Activated T-cell treated with anti-CD3 and anti-CD28 coated beads, Interleukin-2, amount 50 U/mL, for 72 hours (primary cell): ENCODE data around the gene CAND1. TPM values are rescaled to one million over a fixed set of nuclear protein-coding genes. Genes with fewer than 3 reads are reported as not detected.

Experiments used
- ATAC-seq, 2 donors: fragments of 150-1000 bp; cut with Tn5 transposase; replicated peaks in 1 of 2; 2 replicates each; pipeline ENCODE4 v1.10.0; 2021; ENCODE audit warnings: moderate library complexity in 2 of 2, mild to moderate bottlenecking in 1 of 2
- DNase-seq, 2 donors: peaks; one replicate each; pipeline ENCODE4 v3.0.0; 2021 to 2022; ENCODE audit warnings: mixed read lengths in 1 of 2
- H3K27ac Mint-ChIP-seq: one replicate; pipeline ENCODE4 v1.8.0; 2022; ENCODE audit warnings: mild to moderate bottlenecking, moderate library complexity, mixed read lengths
- H3K27me3 Mint-ChIP-seq: one replicate; pipeline ENCODE4 v1.8.0; 2022; ENCODE audit warnings: low read depth, mixed read lengths
- H3K36me3 Mint-ChIP-seq, 2 donors: one replicate each; pipeline ENCODE4 v1.8.0; 2022; ENCODE audit warnings: mixed read lengths in 2 of 2, mild to moderate bottlenecking in 1 of 2; ENCODE audit not compliant: insufficient read depth in 2 of 2
- H3K4me1 Mint-ChIP-seq: one replicate; pipeline ENCODE4 v1.8.0; 2022; ENCODE audit warnings: low read depth, mixed read lengths
- H3K4me3 Mint-ChIP-seq, 2 donors: one replicate each; pipeline ENCODE4 v1.8.0; 2022; ENCODE audit warnings: mild to moderate bottlenecking in 2 of 2, mixed read lengths in 2 of 2, moderate library complexity in 2 of 2
- H3K9me3 Mint-ChIP-seq, 2 donors: one replicate each; pipeline ENCODE4 v1.8.0; 2022; ENCODE audit warnings: mixed read lengths in 2 of 2
- total RNA-seq, 2 donors: library from RNA; stranded (reverse); gene quantifications; one replicate each; pipeline ENCODE4 v1.2.3, GENCODE V29; 2022

The CAND1 gene
- 100 to 1,000 TPM; 134 to 141 TPM for total RNA-seq

- ATAC-seq, result peak; percentile 81
- H3K4me1 Mint-ChIP-seq, result peaks cover 46% of the 10 kb centered on the region
- peak within 1 kb of the TSS; percentile 99 for H3K27ac Mint-ChIP-seq
- peak; percentile 96 to 97 for DNase-seq
- H3K27me3 Mint-ChIP-seq, result no peaks in the 10 kb centered on the region
- H3K4me3 Mint-ChIP-seq, result peak within 1 kb of the TSS; percentile 93 to 94
- peaks cover 7 to 16% of the 10 kb centered on the region in 2 donors for H3K36me3 Mint-ChIP-seq
- H3K9me3 Mint-ChIP-seq, result no peaks in the 10 kb centered on the region
These were observed at the start of gene CAND1 for GRCh38 chr12:67268896-67269632. TSS of gene CAND1 (plus strand) at chr12:67269358. CDS start at chr12:67269718, 360 bp downstream.

DNA sequence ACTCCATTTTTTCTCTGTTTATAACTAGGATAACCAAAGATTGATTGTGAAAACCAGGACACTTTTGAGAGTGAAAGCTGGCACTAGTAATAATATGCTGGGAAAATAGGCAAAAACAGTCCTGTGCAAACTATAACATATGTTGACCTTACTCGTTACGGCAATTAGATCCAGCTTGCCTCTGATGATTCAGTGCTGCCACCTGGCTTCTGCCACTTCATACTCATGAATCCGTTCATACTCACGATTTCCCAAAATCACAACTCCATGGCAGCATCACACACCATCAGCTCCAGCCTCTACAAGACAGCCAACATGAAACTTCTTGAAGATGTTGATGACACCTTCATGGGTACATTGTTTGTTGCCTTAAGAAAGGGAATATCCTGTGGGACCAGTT is 49.1 kb upstream of the CAND1 start:
- DNase-seq, result no peak
- Mint-ChIP-seq H3K4me3 (no peak overlapping the region), H3K36me3 (no peaks in the 10 kb centered on the region), H3K27me3 (peaks cover 14% of the 10 kb centered on the region), H3K27ac (no peak overlapping the region), H3K4me1 (no peaks in the 10 kb centered on the region), H3K9me3 (no peaks in the 10 kb centered on the region)
- no peak for ATAC-seq

GRCh38 chr12:67222302-67222701 is 46.9 kb upstream of the CAND1 start:
- H3K27ac Mint-ChIP-seq, result no peak overlapping the region
- H3K27me3 Mint-ChIP-seq, result peaks cover under 1% of the 10 kb centered on the region
- no peak overlapping the region for H3K4me3 Mint-ChIP-seq
- peaks cover under 1 to 1% of the 10 kb centered on the region in 2 donors for H3K9me3 Mint-ChIP-seq
- H3K36me3 Mint-ChIP-seq, result peaks cover 0 to under 1% of the 10 kb centered on the region in 2 donors
- H3K4me1 Mint-ChIP-seq, result no peaks in the 10 kb centered on the region
- DNase-seq (no peak), ATAC-seq (no peak)

- no peak for DNase-seq
- ATAC-seq, result no peak
- no peaks in the 10 kb centered on the region for H3K4me1 Mint-ChIP-seq
- peaks cover 0 to 2% of the 10 kb centered on the region in 2 donors for H3K36me3 Mint-ChIP-seq
- H3K9me3 Mint-ChIP-seq, result peaks cover 2% of the 10 kb centered on the region in 2 donors
- no peaks in the 10 kb centered on the region for H3K27me3 Mint-ChIP-seq
- H3K27ac Mint-ChIP-seq, result no peak overlapping the region
- no peak overlapping the region for H3K4me3 Mint-ChIP-seq
These were observed 45.9 kb upstream of the CAND1 start for GRCh38 chr12:67223225-67223624.

- peaks cover 2% of the 10 kb centered on the region in 2 donors for H3K36me3 Mint-ChIP-seq
- DNase-seq (no peak), ATAC-seq (no peak)
- H3K4me3 Mint-ChIP-seq, result no peak overlapping the region
- no peak overlapping the region for H3K27ac Mint-ChIP-seq
- H3K27me3 Mint-ChIP-seq, result no peaks in the 10 kb centered on the region
- H3K4me1 Mint-ChIP-seq, result no peaks in the 10 kb centered on the region
- H3K9me3 Mint-ChIP-seq, result peaks cover 3 to 4% of the 10 kb centered on the region in 2 donors
These were observed 31.9 kb upstream of the CAND1 start for GRCh38 chr12:67237231-67237630.

- ATAC-seq (no peak), DNase-seq (no peak)
- Mint-ChIP-seq H3K27ac (no peak overlapping the region), H3K9me3 (peaks cover 3 to 4% of the 10 kb centered on the region in 2 donors), H3K4me1 (no peaks in the 10 kb centered on the region), H3K36me3 (peaks cover 2% of the 10 kb centered on the region in 2 donors), H3K4me3 (no peak overlapping the region), H3K27me3 (no peaks in the 10 kb centered on the region)
These were observed 30.1 kb upstream of the CAND1 start for GRCh38 chr12:67239061-67239460.

DNA sequence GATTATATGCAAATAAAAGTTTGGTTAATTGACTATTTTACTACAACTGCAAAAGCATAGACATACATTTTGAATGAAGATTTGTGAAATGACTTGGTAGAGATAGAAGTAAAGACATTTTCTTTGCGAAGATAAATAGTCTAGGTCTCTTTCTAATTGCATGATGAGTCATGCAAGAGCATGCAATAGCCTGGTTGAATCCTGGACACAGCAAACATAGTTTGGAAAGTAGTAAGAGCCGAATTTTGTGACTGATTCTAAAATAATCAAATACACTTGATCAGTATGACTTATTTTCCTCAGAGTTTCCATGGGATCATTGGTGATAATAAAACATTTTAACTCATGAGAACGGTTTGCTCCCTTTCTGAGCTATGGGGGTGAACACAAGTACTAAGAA is 27.7 kb upstream of the CAND1 start:
- Mint-ChIP-seq H3K4me3 (no peak overlapping the region), H3K27ac (no peak overlapping the region), H3K4me1 (no peaks in the 10 kb centered on the region), H3K27me3 (no peaks in the 10 kb centered on the region), H3K9me3 (no peaks in the 10 kb centered on the region), H3K36me3 (no peaks in the 10 kb centered on the region)
- ATAC-seq, result no peak
- no peak for DNase-seq

DNA sequence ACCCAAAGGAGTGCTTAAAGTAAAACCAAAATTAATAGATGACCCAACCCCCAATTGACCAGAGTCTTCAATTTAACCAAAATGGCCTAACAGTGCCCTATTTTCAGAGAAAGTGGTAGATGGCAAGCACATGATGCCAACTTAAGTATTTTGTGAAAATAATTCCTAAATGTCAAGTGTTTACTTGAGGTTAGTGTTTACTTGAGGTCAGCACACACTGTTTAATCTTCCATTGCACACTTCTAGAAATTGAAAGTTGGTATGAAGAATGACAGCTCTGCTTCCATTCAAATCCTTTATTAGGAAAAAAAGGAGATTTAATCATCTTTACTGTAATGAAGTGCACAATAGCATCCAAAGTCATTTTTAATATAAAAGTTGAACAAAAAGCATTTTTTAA is 25.9 kb upstream of the CAND1 start:
- Mint-ChIP-seq H3K9me3 (no peaks in the 10 kb centered on the region), H3K4me3 (no peak overlapping the region), H3K4me1 (no peaks in the 10 kb centered on the region), H3K27me3 (peaks cover 5% of the 10 kb centered on the region), H3K36me3 (no peaks in the 10 kb centered on the region), H3K27ac (no peak overlapping the region)
- ATAC-seq (no peak), DNase-seq (no peak)

DNA sequence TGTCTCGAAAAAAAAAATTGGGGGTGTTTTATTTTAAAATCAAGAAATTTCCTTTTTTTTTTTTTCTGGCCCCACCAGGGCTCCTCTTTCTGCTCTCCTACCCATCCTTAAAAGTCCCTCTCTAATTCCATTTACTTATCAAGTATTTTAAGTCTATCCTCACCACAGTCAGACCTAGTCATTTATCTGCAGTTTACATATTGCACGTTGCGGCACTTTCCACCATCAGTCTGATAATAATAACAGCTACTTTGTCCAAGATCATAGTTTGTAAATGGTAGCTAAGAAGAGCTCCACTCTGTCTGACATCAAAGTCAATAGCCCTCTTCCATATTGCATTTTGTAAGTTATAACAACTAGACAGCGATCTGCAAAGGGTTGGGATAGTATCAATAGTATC is 23.6 kb upstream of the CAND1 start:
- Mint-ChIP-seq H3K27me3 (peaks cover 5% of the 10 kb centered on the region), H3K4me3 (no peak overlapping the region), H3K36me3 (no peaks in the 10 kb centered on the region), H3K9me3 (no peaks in the 10 kb centered on the region), H3K27ac (no peak overlapping the region), H3K4me1 (no peaks in the 10 kb centered on the region)
- no peak for DNase-seq
- no peak for ATAC-seq

DNA sequence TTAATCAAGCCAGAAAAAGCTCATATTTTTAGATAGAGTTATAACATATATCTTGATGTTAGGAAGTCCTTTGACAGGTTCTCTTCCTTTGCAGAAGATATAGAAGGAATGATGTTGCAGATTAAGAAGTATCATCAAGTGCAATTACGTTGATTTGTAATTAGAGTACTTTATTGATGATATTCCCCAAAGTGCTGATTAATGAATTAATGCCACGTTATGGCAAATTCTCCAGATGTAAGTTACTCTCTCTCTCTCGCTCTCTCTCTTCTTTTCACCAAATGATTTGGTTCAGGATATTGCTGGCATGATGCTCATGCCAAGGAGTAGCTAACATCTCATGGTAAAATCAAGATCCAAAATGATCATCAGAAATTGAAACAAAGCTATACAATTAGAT is 18.1 kb upstream of the CAND1 start:
- Mint-ChIP-seq H3K4me3 (no peak overlapping the region), H3K27me3 (peaks cover 11% of the 10 kb centered on the region), H3K36me3 (no peaks in the 10 kb centered on the region), H3K27ac (no peak overlapping the region), H3K4me1 (no peaks in the 10 kb centered on the region), H3K9me3 (no peaks in the 10 kb centered on the region)
- ATAC-seq (no peak), DNase-seq (no peak)

GRCh38 chr12:67254372-67255026 is 14.7 kb upstream of the CAND1 start:
- no peak overlapping the region for H3K4me3 Mint-ChIP-seq
- H3K27me3 Mint-ChIP-seq, result peaks cover 5% of the 10 kb centered on the region
- H3K4me1 Mint-ChIP-seq, result no peaks in the 10 kb centered on the region
- no peak for ATAC-seq
- DNase-seq, result no peak
- H3K36me3 Mint-ChIP-seq, result no peaks in the 10 kb centered on the region
- H3K27ac Mint-ChIP-seq, result no peak overlapping the region
- H3K9me3 Mint-ChIP-seq, result no peaks in the 10 kb centered on the region

DNA sequence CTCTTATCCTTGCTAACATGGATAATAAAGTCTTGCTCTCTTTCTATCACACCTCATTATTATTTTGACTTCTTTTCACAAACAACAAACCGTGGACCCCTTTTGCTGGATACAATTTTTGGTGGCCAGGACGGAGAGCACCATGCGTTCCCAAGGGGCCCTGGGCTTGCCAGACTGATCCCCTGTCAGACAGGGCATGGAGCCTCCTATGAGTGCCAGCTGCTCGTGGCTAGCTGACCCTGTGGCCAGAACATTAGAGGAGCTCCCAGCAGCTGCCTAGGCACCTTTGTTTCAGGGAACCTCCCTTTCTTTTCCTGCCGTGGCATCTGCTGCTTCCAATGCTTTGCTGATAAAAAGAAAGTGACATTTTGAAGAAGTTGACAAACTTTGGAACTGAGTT is 12.5 kb upstream of the CAND1 start:
- Mint-ChIP-seq H3K9me3 (no peaks in the 10 kb centered on the region), H3K27ac (no peak overlapping the region), H3K4me3 (no peak overlapping the region), H3K27me3 (no peaks in the 10 kb centered on the region), H3K4me1 (no peaks in the 10 kb centered on the region), H3K36me3 (no peaks in the 10 kb centered on the region)
- DNase-seq (no peak), ATAC-seq (no peak)

- H3K4me1 Mint-ChIP-seq, result peaks cover 10% of the 10 kb centered on the region
- no peak overlapping the region for H3K27ac Mint-ChIP-seq
- H3K36me3 Mint-ChIP-seq, result peaks cover 0 to 2% of the 10 kb centered on the region in 2 donors
- ATAC-seq (no peak), DNase-seq (no peak)
- no peaks in the 10 kb centered on the region for H3K27me3 Mint-ChIP-seq
- H3K9me3 Mint-ChIP-seq, result no peaks in the 10 kb centered on the region
- no peak overlapping the region for H3K4me3 Mint-ChIP-seq
These were observed 5.7 kb upstream of the CAND1 start for GRCh38 chr12:67263471-67263870.
